ENCODE measurements around the gene SNRPB.

SNRPB gene

DNA sequence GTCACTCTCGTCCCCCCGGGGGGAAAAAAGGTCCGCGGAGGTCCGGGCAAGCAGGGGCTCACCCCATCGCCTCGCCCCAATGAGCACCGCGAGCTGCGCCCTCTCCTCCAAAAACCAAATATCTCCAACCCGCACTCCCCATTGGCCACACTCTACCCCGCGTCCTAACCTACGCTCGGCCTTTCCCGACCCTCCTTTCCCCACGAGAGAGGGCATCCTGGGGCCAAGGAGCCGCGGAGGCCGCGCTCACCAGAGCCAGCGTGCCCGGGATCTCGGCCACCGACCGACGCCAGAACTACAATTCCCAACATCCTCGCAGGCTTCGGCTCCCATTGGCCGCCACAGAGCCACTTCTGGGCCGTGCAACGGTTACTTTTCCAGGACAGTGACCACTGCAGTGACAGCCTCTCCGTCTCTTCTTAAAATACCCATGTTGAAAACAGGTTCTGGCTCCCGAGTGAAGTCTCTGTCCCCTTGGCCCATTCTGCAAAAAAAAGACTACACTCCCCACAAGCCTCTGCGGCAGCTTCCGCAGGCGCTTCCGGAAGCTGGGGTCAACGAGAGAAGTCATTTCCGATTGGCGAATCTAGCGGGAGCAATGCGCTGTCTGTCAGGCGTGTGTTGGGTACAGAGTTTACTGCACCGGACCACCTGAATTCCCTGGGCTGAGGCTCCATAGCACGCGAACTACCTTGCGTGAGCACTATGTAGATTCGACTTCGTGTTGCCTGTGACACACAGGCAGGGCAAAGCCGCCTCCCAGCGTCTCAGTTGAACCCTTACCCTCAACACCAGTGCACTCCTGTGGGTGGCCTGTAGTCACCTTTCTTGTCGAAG, 38.3 kb upstream of the SNRPB start, which contains the start of gene ZNF343 (continued):
- TF ChIP-seq ZBTB48 (tag by site-specific recombination; IDR thresholded peaks at IDR 0.05) = peak; percentile 59
- TF ChIP-seq, protein P1, sequence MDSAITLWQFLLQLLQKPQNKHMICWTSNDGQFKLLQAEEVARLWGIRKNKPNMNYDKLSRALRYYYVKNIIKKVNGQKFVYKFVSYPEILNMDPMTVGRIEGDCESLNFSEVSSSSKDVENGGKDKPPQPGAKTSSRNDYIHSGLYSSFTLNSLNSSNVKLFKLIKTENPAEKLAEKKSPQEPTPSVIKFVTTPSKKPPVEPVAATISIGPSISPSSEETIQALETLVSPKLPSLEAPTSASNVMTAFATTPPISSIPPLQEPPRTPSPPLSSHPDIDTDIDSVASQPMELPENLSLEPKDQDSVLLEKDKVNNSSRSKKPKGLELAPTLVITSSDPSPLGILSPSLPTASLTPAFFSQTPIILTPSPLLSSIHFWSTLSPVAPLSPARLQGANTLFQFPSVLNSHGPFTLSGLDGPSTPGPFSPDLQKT (IDR thresholded peaks at IDR 0.05; ENCODE audit: borderline replicate concordance, low read depth, low read length) = no peak
- TF ChIP-seq ZNF311 (tag by site-specific recombination; IDR thresholded peaks at IDR 0.05; ENCODE audit: borderline replicate concordance) = no peak
- TF ChIP-seq, protein P2, sequence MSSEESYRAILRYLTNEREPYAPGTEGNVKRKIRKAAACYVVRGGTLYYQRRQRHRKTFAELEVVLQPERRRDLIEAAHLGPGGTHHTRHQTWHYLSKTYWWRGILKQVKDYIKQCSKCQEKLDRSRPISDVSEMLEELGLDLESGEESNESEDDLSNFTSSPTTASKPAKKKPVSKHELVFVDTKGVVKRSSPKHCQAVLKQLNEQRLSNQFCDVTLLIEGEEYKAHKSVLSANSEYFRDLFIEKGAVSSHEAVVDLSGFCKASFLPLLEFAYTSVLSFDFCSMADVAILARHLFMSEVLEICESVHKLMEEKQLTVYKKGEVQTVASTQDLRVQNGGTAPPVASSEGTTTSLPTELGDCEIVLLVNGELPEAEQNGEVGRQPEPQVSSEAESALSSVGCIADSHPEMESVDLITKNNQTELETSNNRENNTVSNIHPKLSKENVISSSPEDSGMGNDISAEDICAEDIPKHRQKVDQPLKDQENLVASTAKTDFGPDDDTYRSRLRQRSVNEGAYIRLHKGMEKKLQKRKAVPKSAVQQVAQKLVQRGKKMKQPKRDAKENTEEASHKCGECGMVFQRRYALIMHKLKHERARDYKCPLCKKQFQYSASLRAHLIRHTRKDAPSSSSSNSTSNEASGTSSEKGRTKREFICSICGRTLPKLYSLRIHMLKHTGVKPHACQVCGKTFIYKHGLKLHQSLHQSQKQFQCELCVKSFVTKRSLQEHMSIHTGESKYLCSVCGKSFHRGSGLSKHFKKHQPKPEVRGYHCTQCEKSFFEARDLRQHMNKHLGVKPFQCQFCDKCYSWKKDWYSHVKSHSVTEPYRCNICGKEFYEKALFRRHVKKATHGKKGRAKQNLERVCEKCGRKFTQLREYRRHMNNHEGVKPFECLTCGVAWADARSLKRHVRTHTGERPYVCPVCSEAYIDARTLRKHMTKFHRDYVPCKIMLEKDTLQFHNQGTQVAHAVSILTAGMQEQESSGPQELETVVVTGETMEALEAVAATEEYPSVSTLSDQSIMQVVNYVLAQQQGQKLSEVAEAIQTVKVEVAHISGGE (tag by site-specific recombination; conservative IDR thresholded peaks at IDR 0.05; ENCODE audit: low read depth) = peak; percentile 82
- no peak for TF ChIP-seq ZFHX2 (tag by site-specific recombination; conservative IDR thresholded peaks at IDR 0.05)
- no peak for TF ChIP-seq ZNF624 (tag by site-specific recombination; IDR thresholded peaks at IDR 0.05)
- TF ChIP-seq, protein P3, sequence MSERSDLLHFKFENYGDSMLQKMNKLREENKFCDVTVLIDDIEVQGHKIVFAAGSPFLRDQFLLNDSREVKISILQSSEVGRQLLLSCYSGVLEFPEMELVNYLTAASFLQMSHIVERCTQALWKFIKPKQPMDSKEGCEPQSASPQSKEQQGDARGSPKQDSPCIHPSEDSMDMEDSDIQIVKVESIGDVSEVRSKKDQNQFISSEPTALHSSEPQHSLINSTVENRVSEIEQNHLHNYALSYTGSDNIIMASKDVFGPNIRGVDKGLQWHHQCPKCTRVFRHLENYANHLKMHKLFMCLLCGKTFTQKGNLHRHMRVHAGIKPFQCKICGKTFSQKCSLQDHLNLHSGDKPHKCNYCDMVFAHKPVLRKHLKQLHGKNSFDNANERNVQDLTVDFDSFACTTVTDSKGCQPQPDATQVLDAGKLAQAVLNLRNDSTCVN (tag by site-specific recombination; optimal IDR thresholded peaks at IDR 0.05) = peak; percentile 84
- peak; percentile 88 for TF ChIP-seq ZBTB17 (tag by site-specific recombination; IDR thresholded peaks at IDR 0.05)
- no peak for TF ChIP-seq ZNF138 (tag by site-specific recombination; IDR thresholded peaks at IDR 0.05; ENCODE audit: borderline replicate concordance)
- TF ChIP-seq, protein P4, sequence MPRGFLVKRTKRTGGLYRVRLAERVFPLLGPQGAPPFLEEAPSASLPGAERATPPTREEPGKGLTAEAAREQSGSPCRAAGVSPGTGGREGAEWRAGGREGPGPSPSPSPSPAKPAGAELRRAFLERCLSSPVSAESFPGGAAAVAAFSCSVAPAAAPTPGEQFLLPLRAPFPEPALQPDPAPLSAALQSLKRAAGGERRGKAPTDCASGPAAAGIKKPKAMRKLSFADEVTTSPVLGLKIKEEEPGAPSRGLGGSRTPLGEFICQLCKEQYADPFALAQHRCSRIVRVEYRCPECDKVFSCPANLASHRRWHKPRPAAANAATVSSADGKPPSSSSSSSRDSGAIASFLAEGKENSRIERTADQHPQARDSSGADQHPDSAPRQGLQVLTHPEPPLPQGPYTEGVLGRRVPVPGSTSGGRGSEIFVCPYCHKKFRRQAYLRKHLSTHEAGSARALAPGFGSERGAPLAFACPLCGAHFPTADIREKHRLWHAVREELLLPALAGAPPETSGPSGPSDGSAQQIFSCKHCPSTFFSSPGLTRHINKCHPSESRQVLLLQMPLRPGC (tag by site-specific recombination; IDR thresholded peaks at IDR 0.05) = no peak
- TF ChIP-seq, protein P5, sequence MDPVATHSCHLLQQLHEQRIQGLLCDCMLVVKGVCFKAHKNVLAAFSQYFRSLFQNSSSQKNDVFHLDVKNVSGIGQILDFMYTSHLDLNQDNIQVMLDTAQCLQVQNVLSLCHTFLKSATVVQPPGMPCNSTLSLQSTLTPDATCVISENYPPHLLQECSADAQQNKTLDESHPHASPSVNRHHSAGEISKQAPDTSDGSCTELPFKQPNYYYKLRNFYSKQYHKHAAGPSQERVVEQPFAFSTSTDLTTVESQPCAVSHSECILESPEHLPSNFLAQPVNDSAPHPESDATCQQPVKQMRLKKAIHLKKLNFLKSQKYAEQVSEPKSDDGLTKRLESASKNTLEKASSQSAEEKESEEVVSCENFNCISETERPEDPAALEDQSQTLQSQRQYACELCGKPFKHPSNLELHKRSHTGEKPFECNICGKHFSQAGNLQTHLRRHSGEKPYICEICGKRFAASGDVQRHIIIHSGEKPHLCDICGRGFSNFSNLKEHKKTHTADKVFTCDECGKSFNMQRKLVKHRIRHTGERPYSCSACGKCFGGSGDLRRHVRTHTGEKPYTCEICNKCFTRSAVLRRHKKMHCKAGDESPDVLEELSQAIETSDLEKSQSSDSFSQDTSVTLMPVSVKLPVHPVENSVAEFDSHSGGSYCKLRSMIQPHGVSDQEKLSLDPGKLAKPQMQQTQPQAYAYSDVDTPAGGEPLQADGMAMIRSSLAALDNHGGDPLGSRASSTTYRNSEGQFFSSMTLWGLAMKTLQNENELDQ (tag by site-specific recombination; IDR thresholded peaks at IDR 0.05; ENCODE audit: low read depth) = no peak
- TF ChIP-seq ZNF354C (tag by site-specific recombination; IDR thresholded peaks at IDR 0.05; ENCODE audit: borderline replicate concordance, low read depth) = no peak
- TF ChIP-seq ZXDB (tag by site-specific recombination; IDR thresholded peaks at IDR 0.05) = peak; percentile 79
- TF ChIP-seq ZNF114 (tag by site-specific recombination; IDR thresholded peaks at IDR 0.05) = no peak
- no peak for TF ChIP-seq ZFP3 (tag by site-specific recombination; IDR thresholded peaks at IDR 0.05; ENCODE audit: low read depth)
- TF ChIP-seq, protein P6, sequence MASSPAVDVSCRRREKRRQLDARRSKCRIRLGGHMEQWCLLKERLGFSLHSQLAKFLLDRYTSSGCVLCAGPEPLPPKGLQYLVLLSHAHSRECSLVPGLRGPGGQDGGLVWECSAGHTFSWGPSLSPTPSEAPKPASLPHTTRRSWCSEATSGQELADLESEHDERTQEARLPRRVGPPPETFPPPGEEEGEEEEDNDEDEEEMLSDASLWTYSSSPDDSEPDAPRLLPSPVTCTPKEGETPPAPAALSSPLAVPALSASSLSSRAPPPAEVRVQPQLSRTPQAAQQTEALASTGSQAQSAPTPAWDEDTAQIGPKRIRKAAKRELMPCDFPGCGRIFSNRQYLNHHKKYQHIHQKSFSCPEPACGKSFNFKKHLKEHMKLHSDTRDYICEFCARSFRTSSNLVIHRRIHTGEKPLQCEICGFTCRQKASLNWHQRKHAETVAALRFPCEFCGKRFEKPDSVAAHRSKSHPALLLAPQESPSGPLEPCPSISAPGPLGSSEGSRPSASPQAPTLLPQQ (tag by site-specific recombination; IDR thresholded peaks at IDR 0.05) = peak; percentile 24
- TF ChIP-seq ZNF404 (tag by site-specific recombination; IDR thresholded peaks at IDR 0.05) = no peak
- TF ChIP-seq, protein P7, sequence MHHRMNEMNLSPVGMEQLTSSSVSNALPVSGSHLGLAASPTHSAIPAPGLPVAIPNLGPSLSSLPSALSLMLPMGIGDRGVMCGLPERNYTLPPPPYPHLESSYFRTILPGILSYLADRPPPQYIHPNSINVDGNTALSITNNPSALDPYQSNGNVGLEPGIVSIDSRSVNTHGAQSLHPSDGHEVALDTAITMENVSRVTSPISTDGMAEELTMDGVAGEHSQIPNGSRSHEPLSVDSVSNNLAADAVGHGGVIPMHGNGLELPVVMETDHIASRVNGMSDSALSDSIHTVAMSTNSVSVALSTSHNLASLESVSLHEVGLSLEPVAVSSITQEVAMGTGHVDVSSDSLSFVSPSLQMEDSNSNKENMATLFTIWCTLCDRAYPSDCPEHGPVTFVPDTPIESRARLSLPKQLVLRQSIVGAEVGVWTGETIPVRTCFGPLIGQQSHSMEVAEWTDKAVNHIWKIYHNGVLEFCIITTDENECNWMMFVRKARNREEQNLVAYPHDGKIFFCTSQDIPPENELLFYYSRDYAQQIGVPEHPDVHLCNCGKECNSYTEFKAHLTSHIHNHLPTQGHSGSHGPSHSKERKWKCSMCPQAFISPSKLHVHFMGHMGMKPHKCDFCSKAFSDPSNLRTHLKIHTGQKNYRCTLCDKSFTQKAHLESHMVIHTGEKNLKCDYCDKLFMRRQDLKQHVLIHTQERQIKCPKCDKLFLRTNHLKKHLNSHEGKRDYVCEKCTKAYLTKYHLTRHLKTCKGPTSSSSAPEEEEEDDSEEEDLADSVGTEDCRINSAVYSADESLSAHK (tag by site-specific recombination; IDR thresholded peaks at IDR 0.05) = no peak
- no peak for TF ChIP-seq ZNF433 (tag by site-specific recombination; IDR thresholded peaks at IDR 0.05; ENCODE audit: low read depth)
- no peak for TF ChIP-seq ZNF830 (tag by site-specific recombination; IDR thresholded peaks at IDR 0.05; ENCODE audit: low read depth)
- no peak for TF ChIP-seq ZNF391 (tag by site-specific recombination; IDR thresholded peaks at IDR 0.05; ENCODE audit: borderline replicate concordance, low read depth)
- TF ChIP-seq ZNF211 (tag by site-specific recombination; IDR thresholded peaks at IDR 0.05; ENCODE audit: low read depth) = no peak

All from HEK293 (cell line).